Sigmoid colon (tissue), 4 donors: ENCODE measurements around the gene TFAP2B.

Experiments used
- CTCF ChIP-seq, 4 experiments: fragments of 450-650 bp in 3 of 4; fragments of 200-600 bp in 1 of 4; IDR thresholded peaks; one replicate each; pipeline ENCODE4 v1.5.1; 2016 to 2019; ENCODE audit warnings: antibody characterized with exemption in 4 of 4, mild to moderate bottlenecking in 3 of 4, moderate library complexity in 2 of 4
- POLR2A ChIP-seq, 2 donors: fragments of 450-650 bp; IDR thresholded peaks; one replicate each; pipeline ENCODE4 v1.6.1; 2016; ENCODE audit warnings: antibody characterized with exemption in 2 of 2, mild to moderate bottlenecking in 2 of 2, moderate library complexity in 2 of 2
- POLR2AphosphoS5 ChIP-seq, 4 donors: sonication (generic); formaldehyde crosslinking; IDR thresholded peaks; one replicate each; pipeline ENCODE4 v1.6.1; 2017; ENCODE audit warnings: antibody characterized with exemption in 4 of 4

GRCh38 chr6:50819466-50819903, 814 bp downstream of the TFAP2B start:
- TF ChIP-seq CTCF (IDR thresholded peaks at IDR 0.05) (no peak), POLR2A (IDR thresholded peaks at IDR 0.05) (no peak), POLR2AphosphoS5 (IDR thresholded peaks at IDR 0.05) (peak in 1 of 4 donors; percentile 20)
